Endodermal cell (in vitro differentiated cells): ENCODE results near the gene TRABD2B. TPM values are rescaled to one million over a fixed set of nuclear protein-coding genes. Genes with fewer than 3 reads are reported as not detected.

Experiments
- DNase-seq: peaks from one replicate; pipeline ENCODE4 v3.0.0-alpha.2; 2017
- H3K27ac ChIP-seq: 2 replicates; pipeline ENCODE4 v1.5.1; 2013; ENCODE audit warnings: mild to moderate bottlenecking, low read depth, low read length, moderate library complexity
- H3K27me3 ChIP-seq: 2 replicates; pipeline ENCODE4 v1.6.1; 2013; ENCODE audit warnings: mild to moderate bottlenecking, low read length, moderate library complexity; ENCODE audit not compliant: insufficient read depth, control insufficient read depth, poor library complexity, severe bottlenecking
- H3K36me3 ChIP-seq: 2 replicates; pipeline ENCODE4 v1.7.0; 2013; ENCODE audit warnings: mild to moderate bottlenecking, low read length, moderate library complexity; ENCODE audit not compliant: control insufficient read depth, insufficient read depth
- H3K4me1 ChIP-seq: one replicate; pipeline ENCODE4 v1.7.0; 2013; ENCODE audit warnings: low read length; ENCODE audit not compliant: control insufficient read depth, insufficient read depth
- H3K4me3 ChIP-seq: 2 replicates; pipeline ENCODE4 v1.5.1; 2013; ENCODE audit warnings: mild to moderate bottlenecking, low read length, moderate library complexity
- H3K9ac ChIP-seq: 2 replicates; pipeline ENCODE4 v1.6.1; 2013; ENCODE audit warnings: mild to moderate bottlenecking, low read length, moderate library complexity; ENCODE audit not compliant: poor library complexity, severe bottlenecking; ENCODE audit errors: extremely low read depth
- H3K9me3 ChIP-seq: 2 replicates; pipeline ENCODE4 v1.6.1; 2013; ENCODE audit warnings: mild to moderate bottlenecking, low read length, moderate library complexity; ENCODE audit not compliant: control insufficient read depth
- H3K27ac Mint-ChIP-seq: 2 replicates; pipeline ENCODE4 v1.8.0; 2020; ENCODE audit warnings: mixed read lengths
- H3K27me3 Mint-ChIP-seq: 2 replicates; pipeline ENCODE4 v1.8.0; 2021; ENCODE audit warnings: mild to moderate bottlenecking, mixed read lengths; ENCODE audit not compliant: insufficient read depth
- H3K36me3 Mint-ChIP-seq: 2 replicates; pipeline ENCODE4 v1.8.0; 2020; ENCODE audit warnings: low read depth, mixed read lengths
- H3K4me1 Mint-ChIP-seq: 2 replicates; pipeline ENCODE4 v1.8.0; 2020; ENCODE audit warnings: mixed read lengths
- H3K4me3 Mint-ChIP-seq: 2 replicates; pipeline ENCODE4 v1.8.0; 2020; ENCODE audit warnings: mild to moderate bottlenecking, moderate library complexity, mixed read lengths
- H3K9me3 Mint-ChIP-seq: 2 replicates; pipeline ENCODE4 v1.8.0; 2020; ENCODE audit warnings: mild to moderate bottlenecking, mixed read lengths
- CTCF ChIP-seq: fragments of 200-600 bp; sonication (generic); conservative IDR thresholded peaks from 2 replicates; pipeline ENCODE4 v1.5.0; 2021; ENCODE audit warnings: antibody characterized with exemption, mild to moderate bottlenecking
- WGBS, 2 experiments: methylation state at CpG; one replicate each; pipeline versions ENCODE4 v1.1.5 to v1.1.7; 2013; ENCODE audit warnings: missing lambda C conversion rate in 2 of 2, mixed read lengths in 1 of 2; ENCODE audit not compliant: insufficient coverage in 1 of 2, insufficient read length in 1 of 2; 5-methylcytosine and 5-hydroxymethylcytosine counted together
- total RNA-seq, 2 donors: library from RNA; stranded (reverse); fragmentation: NEBNext Ultra II Directional in 1 of 2; extraction: Animal tissue kit (Norgen Biotek cat#: 25700) in 1 of 2; gene quantifications; 2 replicates in 1 of 2; 3 replicates in 1 of 2; pipeline ENCODE4 v1.2.1, GENCODE V29; 2021

Gene TRABD2B
- total RNA-seq, 2 donors from 2014 or later, result 24.4 to 28.0 TPM

GRCh38 chr1:47886141-47886540 is 111.0 kb downstream of the TRABD2B start:
- Histone ChIP-seq H3K27ac (no peak overlapping the region), H3K9me3 (no peaks in the 10 kb centered on the region), H3K4me3 (no peak overlapping the region), H3K4me1 (peaks cover 10% of the 10 kb centered on the region), H3K27me3 (no peaks in the 10 kb centered on the region), H3K9ac (no peak overlapping the region), H3K36me3 (peaks cover 14% of the 10 kb centered on the region)
- Mint-ChIP-seq H3K27ac (no peak overlapping the region), H3K36me3 (peaks cover 2% of the 10 kb centered on the region), H3K4me1 (peaks cover 19% of the 10 kb centered on the region), H3K4me3 (no peak overlapping the region), H3K27me3 (no peaks in the 10 kb centered on the region), H3K9me3 (no peaks in the 10 kb centered on the region)
- no peak for TF ChIP-seq CTCF
- WGBS, 2 experiments, result 93 to 96% methylated on average over 7 of the region's 7 CpGs
- DNase-seq, result no peak

DNA sequence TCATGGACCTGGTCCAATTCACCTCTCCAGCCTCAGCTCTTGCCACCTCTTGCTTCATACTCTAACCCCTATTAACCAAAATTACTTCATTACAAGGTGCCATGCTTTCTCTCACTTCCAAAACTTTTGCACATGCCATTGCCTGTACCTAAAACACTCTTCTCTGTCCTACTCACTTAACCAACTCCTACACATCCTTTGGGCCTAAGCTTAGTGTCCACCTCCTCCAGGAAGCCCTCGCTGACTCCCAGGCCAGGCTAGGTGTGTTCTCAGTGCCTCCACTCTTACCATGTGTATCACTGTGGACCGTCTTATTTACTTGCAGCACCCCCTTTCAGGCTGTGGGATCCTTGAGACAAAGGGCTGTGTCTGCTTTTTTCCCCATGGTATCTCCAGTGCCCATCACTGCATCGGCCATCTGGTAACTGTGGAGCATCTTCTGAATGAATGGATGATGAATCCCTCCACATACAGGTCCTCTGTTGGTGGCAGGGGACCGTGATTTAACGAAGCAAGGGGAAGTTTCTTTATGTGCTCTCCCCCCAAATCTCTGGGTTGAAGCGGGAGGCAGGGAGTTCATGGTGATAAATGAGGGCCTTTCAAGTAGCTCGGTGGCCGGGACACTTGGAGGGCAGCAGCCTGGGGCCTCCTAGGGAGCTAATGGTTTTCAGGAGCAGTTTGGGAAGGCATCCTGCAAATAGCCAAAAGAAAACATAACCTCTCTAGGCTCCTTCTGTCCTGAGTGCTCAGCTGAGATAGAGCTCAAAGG is 111.9 kb downstream of the TRABD2B start:
- Histone ChIP-seq H3K27ac (no peak overlapping the region), H3K27me3 (no peaks in the 10 kb centered on the region), H3K36me3 (peaks cover 19% of the 10 kb centered on the region), H3K9me3 (no peaks in the 10 kb centered on the region), H3K4me1 (peaks cover 10% of the 10 kb centered on the region), H3K4me3 (no peak overlapping the region), H3K9ac (no peak overlapping the region)
- H3K36me3 Mint-ChIP-seq, result peaks cover 2% of the 10 kb centered on the region
- no peak overlapping the region for H3K27ac Mint-ChIP-seq
- H3K27me3 Mint-ChIP-seq, result no peaks in the 10 kb centered on the region
- WGBS, 2 experiments, result 91 to 100% methylated on average over 2 to 8 of the region's 8 CpGs
- no peak for TF ChIP-seq CTCF
- no peak overlapping the region for H3K4me3 Mint-ChIP-seq
- no peaks in the 10 kb centered on the region for H3K9me3 Mint-ChIP-seq
- no peak for DNase-seq
- H3K4me1 Mint-ChIP-seq, result peaks cover 19% of the 10 kb centered on the region

DNA sequence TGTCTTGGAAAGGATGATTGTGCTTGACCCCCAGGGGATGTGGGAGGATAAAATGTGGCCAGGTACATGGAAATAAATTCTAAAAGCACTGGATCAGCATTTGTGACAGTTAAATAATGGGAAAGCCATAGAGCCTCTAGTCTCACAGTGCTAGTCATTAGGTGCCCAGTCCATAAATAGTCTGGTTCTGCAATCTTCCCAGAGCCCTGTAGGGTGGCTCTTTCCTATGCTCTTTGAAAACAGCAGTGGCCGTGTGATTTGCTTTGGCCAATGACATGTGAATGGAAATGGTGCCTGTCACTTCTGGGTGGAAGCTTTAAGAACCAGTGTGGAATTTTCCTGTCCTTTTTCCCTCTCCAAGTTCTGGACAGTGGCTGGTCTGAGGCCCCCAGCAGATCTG is 113.2 kb downstream of the TRABD2B start:
- peaks cover 5% of the 10 kb centered on the region for H3K4me1 ChIP-seq
- H3K27me3 ChIP-seq, result no peaks in the 10 kb centered on the region
- Mint-ChIP-seq H3K27me3 (no peaks in the 10 kb centered on the region), H3K27ac (no peak overlapping the region), H3K4me1 (peaks cover 8% of the 10 kb centered on the region), H3K36me3 (peaks cover 2% of the 10 kb centered on the region), H3K9me3 (no peaks in the 10 kb centered on the region), H3K4me3 (no peak overlapping the region)
- WGBS, 2 experiments, result 81 to 100% methylated on average over 1 of the region's 1 CpG
- no peak for DNase-seq
- no peak overlapping the region for H3K27ac ChIP-seq
- no peaks in the 10 kb centered on the region for H3K9me3 ChIP-seq
- H3K36me3 ChIP-seq, result peaks cover 13% of the 10 kb centered on the region
- TF ChIP-seq CTCF, result peak; percentile 28
- H3K9ac ChIP-seq, result no peak overlapping the region
- no peak overlapping the region for H3K4me3 ChIP-seq
